A549 (cell line): ENCODE results near the gene IGF2.

Experiments used
- CTCF ChIP-seq: fragments of >200 bp; sonication (Bioruptor Twin); formaldehyde crosslinking; IDR thresholded peaks from 3 replicates; pipeline ENCODE4 v1.5.1; 2016
- ESRRA ChIP-seq: fragments of 150-350 bp; IDR thresholded peaks from 2 replicates; pipeline ENCODE4 v1.6.1; 2014; ENCODE audit warnings: mild to moderate bottlenecking, low read length, borderline replicate concordance
- HMGXB4 ChIP-seq: fragments of 250-450 bp; sonication (Bioruptor Pico); IDR thresholded peaks from 2 replicates; pipeline ENCODE4 v1.5.0; 2021; ENCODE audit warnings: mild to moderate bottlenecking, moderate library complexity, borderline replicate concordance
- POLR2A ChIP-seq: IDR thresholded peaks from 2 replicates; pipeline ENCODE4 v1.6.1; 2012; ENCODE audit warnings: mild to moderate bottlenecking, low read length
- RAD21 ChIP-seq, 2 experiments: fragments of >200 bp in 1 of 2; sonication (Bioruptor Twin) in 1 of 2; formaldehyde crosslinking in 1 of 2; IDR thresholded peaks in 1 of 2; conservative IDR thresholded peaks in 1 of 2; 2 replicates in 1 of 2; 3 replicates in 1 of 2; pipeline ENCODE4 v1.6.1; 2012 to 2018; ENCODE audit warnings: inconsistent platforms in 1 of 2
- TF ChIP-seq, protein P1 (sequence below): fragments of 200-600 bp; sonication (generic); IDR thresholded peaks from 2 replicates; pipeline ENCODE4 v1.6.1; 2016; ENCODE audit warnings: antibody characterized with exemption, mild to moderate bottlenecking, moderate library complexity

GRCh38 chr11:2129699-2130366 lies 9.4 kb downstream of the IGF2 start:
- no peak for TF ChIP-seq CTCF
- no peak for TF ChIP-seq ESRRA
- no peak for TF ChIP-seq POLR2A
- TF ChIP-seq RAD21 (conservative IDR thresholded peaks at IDR 0.05 in 1 of 2, IDR thresholded peaks at IDR 0.05 in 1 of 2): no peak
- no peak for TF ChIP-seq HMGXB4
- TF ChIP-seq, protein P1, sequence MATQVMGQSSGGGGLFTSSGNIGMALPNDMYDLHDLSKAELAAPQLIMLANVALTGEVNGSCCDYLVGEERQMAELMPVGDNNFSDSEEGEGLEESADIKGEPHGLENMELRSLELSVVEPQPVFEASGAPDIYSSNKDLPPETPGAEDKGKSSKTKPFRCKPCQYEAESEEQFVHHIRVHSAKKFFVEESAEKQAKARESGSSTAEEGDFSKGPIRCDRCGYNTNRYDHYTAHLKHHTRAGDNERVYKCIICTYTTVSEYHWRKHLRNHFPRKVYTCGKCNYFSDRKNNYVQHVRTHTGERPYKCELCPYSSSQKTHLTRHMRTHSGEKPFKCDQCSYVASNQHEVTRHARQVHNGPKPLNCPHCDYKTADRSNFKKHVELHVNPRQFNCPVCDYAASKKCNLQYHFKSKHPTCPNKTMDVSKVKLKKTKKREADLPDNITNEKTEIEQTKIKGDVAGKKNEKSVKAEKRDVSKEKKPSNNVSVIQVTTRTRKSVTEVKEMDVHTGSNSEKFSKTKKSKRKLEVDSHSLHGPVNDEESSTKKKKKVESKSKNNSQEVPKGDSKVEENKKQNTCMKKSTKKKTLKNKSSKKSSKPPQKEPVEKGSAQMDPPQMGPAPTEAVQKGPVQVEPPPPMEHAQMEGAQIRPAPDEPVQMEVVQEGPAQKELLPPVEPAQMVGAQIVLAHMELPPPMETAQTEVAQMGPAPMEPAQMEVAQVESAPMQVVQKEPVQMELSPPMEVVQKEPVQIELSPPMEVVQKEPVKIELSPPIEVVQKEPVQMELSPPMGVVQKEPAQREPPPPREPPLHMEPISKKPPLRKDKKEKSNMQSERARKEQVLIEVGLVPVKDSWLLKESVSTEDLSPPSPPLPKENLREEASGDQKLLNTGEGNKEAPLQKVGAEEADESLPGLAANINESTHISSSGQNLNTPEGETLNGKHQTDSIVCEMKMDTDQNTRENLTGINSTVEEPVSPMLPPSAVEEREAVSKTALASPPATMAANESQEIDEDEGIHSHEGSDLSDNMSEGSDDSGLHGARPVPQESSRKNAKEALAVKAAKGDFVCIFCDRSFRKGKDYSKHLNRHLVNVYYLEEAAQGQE: no peak
